ENCODE results near the gene S100G.

DNA sequence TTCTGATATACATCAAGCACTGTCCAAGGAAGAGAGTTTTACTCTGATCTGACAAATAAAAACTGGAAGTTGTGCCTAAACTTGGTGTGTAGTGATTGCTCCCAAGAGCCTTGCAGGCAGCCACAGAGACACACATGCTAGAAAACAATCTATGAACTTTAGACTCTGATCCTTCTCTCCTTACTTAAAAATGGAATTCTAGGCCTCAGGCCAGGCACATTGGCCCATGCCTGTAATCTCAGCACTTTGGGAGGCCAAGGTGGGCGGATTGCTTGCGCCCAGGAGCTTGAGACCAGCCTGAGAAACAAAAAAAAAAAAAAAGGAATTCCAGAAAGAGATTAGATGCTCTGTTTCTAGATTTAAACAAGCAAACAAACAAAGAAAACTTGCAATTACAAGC lies 45.6 kb upstream of the S100G start:
- TF ChIP-seq, protein P1, sequence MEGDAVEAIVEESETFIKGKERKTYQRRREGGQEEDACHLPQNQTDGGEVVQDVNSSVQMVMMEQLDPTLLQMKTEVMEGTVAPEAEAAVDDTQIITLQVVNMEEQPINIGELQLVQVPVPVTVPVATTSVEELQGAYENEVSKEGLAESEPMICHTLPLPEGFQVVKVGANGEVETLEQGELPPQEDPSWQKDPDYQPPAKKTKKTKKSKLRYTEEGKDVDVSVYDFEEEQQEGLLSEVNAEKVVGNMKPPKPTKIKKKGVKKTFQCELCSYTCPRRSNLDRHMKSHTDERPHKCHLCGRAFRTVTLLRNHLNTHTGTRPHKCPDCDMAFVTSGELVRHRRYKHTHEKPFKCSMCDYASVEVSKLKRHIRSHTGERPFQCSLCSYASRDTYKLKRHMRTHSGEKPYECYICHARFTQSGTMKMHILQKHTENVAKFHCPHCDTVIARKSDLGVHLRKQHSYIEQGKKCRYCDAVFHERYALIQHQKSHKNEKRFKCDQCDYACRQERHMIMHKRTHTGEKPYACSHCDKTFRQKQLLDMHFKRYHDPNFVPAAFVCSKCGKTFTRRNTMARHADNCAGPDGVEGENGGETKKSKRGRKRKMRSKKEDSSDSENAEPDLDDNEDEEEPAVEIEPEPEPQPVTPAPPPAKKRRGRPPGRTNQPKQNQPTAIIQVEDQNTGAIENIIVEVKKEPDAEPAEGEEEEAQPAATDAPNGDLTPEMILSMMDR (IDR thresholded peaks at IDR 0.05) = no peak
- TF ChIP-seq POLR2A (IDR thresholded peaks at IDR 0.05) = no peak
